Measurements from ENCODE around the gene FBN2. TPM values are rescaled to one million over a fixed set of nuclear protein-coding genes. Genes with fewer than 3 reads are reported as not detected.
"Not testable (repeated sequence)": the region's sequence is repeated elsewhere in the genome, so short reads cannot be mapped to it uniquely, and the experiment has no call there.

FBN2 gene
- total and polyA plus RNA-seq, 2 experiments from 2014 or later = 725 to 2,094 TPM

- Histone ChIP-seq H3K4me1 (ENCODE audit: low read depth) (peaks cover 20% of the 10 kb centered on the region), H3K27ac (peak overlapping the region; percentile 75), H3K9me3 (ENCODE audit: low read depth) (no peaks in the 10 kb centered on the region), H3K27me3 (no peaks in the 10 kb centered on the region), H3K4me3 (no peak overlapping the region), H3K36me3 (peaks cover 83% of the 10 kb centered on the region)
- DNase-seq (ENCODE audit: low read depth in 1 of 2, low spot score in 1 of 2) = no peak
- TF ChIP-seq CTCF (IDR thresholded peaks at IDR 0.05; ENCODE audit: low read depth, low read length) = no peak
Observed at GRCh38 chr5:128466980-128467379, 71.1 kb downstream of the FBN2 start.

- Histone ChIP-seq H3K9me3 (ENCODE audit: low read depth) (no peaks in the 10 kb centered on the region), H3K4me3 (no peak overlapping the region), H3K36me3 (peaks cover 87% of the 10 kb centered on the region), H3K4me1 (ENCODE audit: low read depth) (peaks cover 20% of the 10 kb centered on the region), H3K27me3 (no peaks in the 10 kb centered on the region), H3K27ac (peak overlapping the region; percentile 75)
- DNase-seq (ENCODE audit: low read depth in 1 of 2, low spot score in 1 of 2) = no peak
- TF ChIP-seq CTCF (IDR thresholded peaks at IDR 0.05; ENCODE audit: low read depth, low read length) = no peak
Observed at GRCh38 chr5:128466554-128466953, 71.5 kb downstream of the FBN2 start.

GRCh38 chr5:128464596-128464995, 73.4 kb downstream of the FBN2 start:
- Histone ChIP-seq H3K27ac (peak overlapping the region; percentile 75), H3K27me3 (no peaks in the 10 kb centered on the region), H3K4me3 (no peak overlapping the region), H3K36me3 (peaks cover 84% of the 10 kb centered on the region), H3K4me1 (ENCODE audit: low read depth) (peaks cover 13% of the 10 kb centered on the region), H3K9me3 (ENCODE audit: low read depth) (no peaks in the 10 kb centered on the region)
- DNase-seq (ENCODE audit: low read depth in 1 of 2, low spot score in 1 of 2) = no peak
- TF ChIP-seq CTCF (IDR thresholded peaks at IDR 0.05; ENCODE audit: low read depth, low read length) = no peak

- Histone ChIP-seq H3K27ac (peak overlapping the region; percentile 75), H3K27me3 (no peaks in the 10 kb centered on the region), H3K4me1 (ENCODE audit: low read depth) (peaks cover 21% of the 10 kb centered on the region), H3K9me3 (ENCODE audit: low read depth) (no peaks in the 10 kb centered on the region), H3K36me3 (peaks cover 65% of the 10 kb centered on the region), H3K4me3 (no peak overlapping the region)
- no peak for DNase-seq (ENCODE audit: low read depth in 1 of 2, low spot score in 1 of 2)
- no peak for TF ChIP-seq CTCF (IDR thresholded peaks at IDR 0.05; ENCODE audit: low read depth, low read length)
Observed at GRCh38 chr5:128462330-128462729, 75.7 kb downstream of the FBN2 start.

- not testable (repeated sequence) for H3K27me3 ChIP-seq; H3K9me3 ChIP-seq (ENCODE audit: low read depth)
- peaks cover 58% of the 10 kb centered on the region for H3K4me1 ChIP-seq (ENCODE audit: low read depth)
Observed at GRCh38 chr5:128457147-128457915, 80.7 kb downstream of the FBN2 start.

GRCh38 chr5:128455841-128456361, 82.1 kb downstream of the FBN2 start:
- Histone ChIP-seq H3K36me3 (peaks cover 52% of the 10 kb centered on the region), H3K4me3 (no peak overlapping the region), H3K4me1 (ENCODE audit: low read depth) (peaks cover 66% of the 10 kb centered on the region), H3K9me3 (ENCODE audit: low read depth) (no peaks in the 10 kb centered on the region), H3K27ac (peak overlapping the region; percentile 77), H3K27me3 (no peaks in the 10 kb centered on the region)
- DNase-seq (ENCODE audit: low read depth in 1 of 2, low spot score in 1 of 2) = no peak
- no peak for TF ChIP-seq CTCF (IDR thresholded peaks at IDR 0.05; ENCODE audit: low read depth, low read length)

More at GRCh38 chr5:128457147-128457915, 80.7 kb downstream of the FBN2 start:
- Histone ChIP-seq H3K36me3 (peaks cover 55% of the 10 kb centered on the region), H3K27ac (peak overlapping the region; percentile 77)
- not testable (repeated sequence) for H3K4me3 ChIP-seq; DNase-seq (ENCODE audit: low read depth in 1 of 2, low spot score in 1 of 2)

Data from cardiac muscle cell (in vitro differentiated cells and primary cell).